Measurements from ENCODE around the gene ZNF736. TPM values are rescaled to one million over a fixed set of nuclear protein-coding genes. Genes with fewer than 3 reads are reported as not detected.

Gene ZNF736
- total and polyA plus RNA-seq, 2 of the 4 experiments (the other 2 are of a cell fraction), result 1.9 to 8.1 TPM

DNA sequence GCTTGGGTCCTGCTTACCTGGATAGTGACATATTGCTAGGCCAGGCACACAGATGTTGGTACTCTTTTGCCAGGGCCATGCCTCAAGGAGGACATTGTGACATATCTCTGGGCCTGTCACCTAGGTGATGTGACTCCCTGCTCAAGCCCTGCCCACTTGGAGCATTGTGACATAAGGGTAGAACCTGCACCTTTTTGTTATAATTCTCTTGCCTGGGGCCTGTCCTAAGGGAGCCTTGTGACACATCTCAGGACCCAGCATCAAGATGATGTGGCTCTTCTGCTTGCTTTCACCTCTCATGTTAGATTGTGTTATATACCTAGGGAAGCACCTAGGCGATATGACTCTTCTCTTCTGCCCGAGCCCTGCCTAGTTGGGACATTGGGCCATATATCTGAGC, 57.4 kb downstream of the ZNF736 start:
- no peak overlapping the region for H2BK5ac ChIP-seq (ENCODE audit: low read depth, low read length, poor library complexity, severe bottlenecking)
- no peaks in the 10 kb centered on the region for H3K4me1 ChIP-seq (ENCODE audit: control insufficient read depth, insufficient read depth, low read length)
- no peak for DNase-seq
- dilution Hi-C loops (cut with HindIII; ENCODE audit: low sequenced_read_pairs, unreplicated experiment) (no loop called here), intact Hi-C loops (cut with micrococcal nuclease) (no loop called here), in situ Hi-C loops (cut with MboI; ENCODE audit: low sequenced_read_pairs) (no loop called here)
- POLR2A ChIA-PET (ENCODE audit: unreplicated experiment), result no interaction called here
- H2BK120ac ChIP-seq (ENCODE audit: low read depth, low read length), result no peak overlapping the region
- H2AFZ ChIP-seq (replicated peaks; ENCODE audit: low read length, poor library complexity), result no peak overlapping the region
- H3K23ac ChIP-seq (ENCODE audit: low read depth, low read length), result no peak overlapping the region
- no peaks in the 10 kb centered on the region for H3K36me3 ChIP-seq (ENCODE audit: control insufficient read depth, insufficient read depth, low read length)
- no peaks in the 10 kb centered on the region for H3K9me1 ChIP-seq (ENCODE audit: insufficient read depth, low read length)
- H3K79me1 ChIP-seq (ENCODE audit: low read depth in 1 of 2, low read length in 2 of 2), result no peaks in the 10 kb centered on the region
- H3K4ac ChIP-seq (ENCODE audit: low read depth, low read length), result no peak overlapping the region
- no peak overlapping the region for H2AK5ac ChIP-seq (ENCODE audit: low read depth, low read length)
- H3K27me3 ChIP-seq (ENCODE audit: control insufficient read depth, insufficient read depth, low read length), result no peaks in the 10 kb centered on the region
- H2BK20ac ChIP-seq (ENCODE audit: low read depth, low read length), result no peak overlapping the region
- no peak overlapping the region for H3K14ac ChIP-seq (replicated peaks; ENCODE audit: low read depth, low read length)
- H4K8ac ChIP-seq (ENCODE audit: low read depth in 2 of 2, low read length in 2 of 2), result no peak overlapping the region
- H3K27ac ChIP-seq (ENCODE audit: insufficient read depth, low read length), result no peak overlapping the region
- BruUV-seq (replicated peaks), result no TSS peak
- no peaks in the 10 kb centered on the region for H4K20me1 ChIP-seq (ENCODE audit: insufficient read depth, low read length)
- no peak overlapping the region for H4K5ac ChIP-seq (ENCODE audit: low read depth, low read length)
- H2AK9ac ChIP-seq (replicated peaks; ENCODE audit: low read depth, low read length, poor library complexity), result no peak overlapping the region
- peaks cover 22% of the 10 kb centered on the region for H3K9me3 ChIP-seq (ENCODE audit: control insufficient read depth, insufficient read depth, low read length)
- H3K9ac ChIP-seq (ENCODE audit: low read depth, low read length), result no peak overlapping the region
- TF ChIP-seq FOS (IDR thresholded peaks at IDR 0.05; ENCODE audit: low read depth, low read length) (no peak), NFE2L2 (IDR thresholded peaks at IDR 0.05; ENCODE audit: low read depth, low read length) (no peak), BHLHE40 (IDR thresholded peaks at IDR 0.05; ENCODE audit: low read depth, low read length) (no peak), SMC3 (IDR thresholded peaks at IDR 0.05; ENCODE audit: low read depth, low read length) (no peak), MAFK (IDR thresholded peaks at IDR 0.05; ENCODE audit: low read depth, low read length) (no peak), RFX5 (IDR thresholded peaks at IDR 0.05; ENCODE audit: low read depth, low read length) (no peak), MXI1 (IDR thresholded peaks at IDR 0.05; ENCODE audit: borderline replicate concordance, low read depth, low read length) (no peak), POLR2A (IDR thresholded peaks at IDR 0.05; ENCODE audit: low read depth, low read length) (no peak), MAZ (IDR thresholded peaks at IDR 0.05; ENCODE audit: borderline replicate concordance, low read depth, low read length) (no peak), RCOR1 (IDR thresholded peaks at IDR 0.05; ENCODE audit: insufficient replicate concordance, low read length) (no peak), RAD21 (IDR thresholded peaks at IDR 0.05; ENCODE audit: low read length) (no peak), CHD1 (IDR thresholded peaks at IDR 0.05; ENCODE audit: low read depth, low read length) (no peak), CEBPB (IDR thresholded peaks at IDR 0.05; ENCODE audit: low read depth, low read length) (no peak)
- TF ChIP-seq, protein P1, sequence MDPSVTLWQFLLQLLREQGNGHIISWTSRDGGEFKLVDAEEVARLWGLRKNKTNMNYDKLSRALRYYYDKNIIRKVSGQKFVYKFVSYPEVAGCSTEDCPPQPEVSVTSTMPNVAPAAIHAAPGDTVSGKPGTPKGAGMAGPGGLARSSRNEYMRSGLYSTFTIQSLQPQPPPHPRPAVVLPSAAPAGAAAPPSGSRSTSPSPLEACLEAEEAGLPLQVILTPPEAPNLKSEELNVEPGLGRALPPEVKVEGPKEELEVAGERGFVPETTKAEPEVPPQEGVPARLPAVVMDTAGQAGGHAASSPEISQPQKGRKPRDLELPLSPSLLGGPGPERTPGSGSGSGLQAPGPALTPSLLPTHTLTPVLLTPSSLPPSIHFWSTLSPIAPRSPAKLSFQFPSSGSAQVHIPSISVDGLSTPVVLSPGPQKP (IDR thresholded peaks at IDR 0.05; ENCODE audit: borderline replicate concordance, low read depth, low read length), result no peak
- TF ChIP-seq, protein P2, sequence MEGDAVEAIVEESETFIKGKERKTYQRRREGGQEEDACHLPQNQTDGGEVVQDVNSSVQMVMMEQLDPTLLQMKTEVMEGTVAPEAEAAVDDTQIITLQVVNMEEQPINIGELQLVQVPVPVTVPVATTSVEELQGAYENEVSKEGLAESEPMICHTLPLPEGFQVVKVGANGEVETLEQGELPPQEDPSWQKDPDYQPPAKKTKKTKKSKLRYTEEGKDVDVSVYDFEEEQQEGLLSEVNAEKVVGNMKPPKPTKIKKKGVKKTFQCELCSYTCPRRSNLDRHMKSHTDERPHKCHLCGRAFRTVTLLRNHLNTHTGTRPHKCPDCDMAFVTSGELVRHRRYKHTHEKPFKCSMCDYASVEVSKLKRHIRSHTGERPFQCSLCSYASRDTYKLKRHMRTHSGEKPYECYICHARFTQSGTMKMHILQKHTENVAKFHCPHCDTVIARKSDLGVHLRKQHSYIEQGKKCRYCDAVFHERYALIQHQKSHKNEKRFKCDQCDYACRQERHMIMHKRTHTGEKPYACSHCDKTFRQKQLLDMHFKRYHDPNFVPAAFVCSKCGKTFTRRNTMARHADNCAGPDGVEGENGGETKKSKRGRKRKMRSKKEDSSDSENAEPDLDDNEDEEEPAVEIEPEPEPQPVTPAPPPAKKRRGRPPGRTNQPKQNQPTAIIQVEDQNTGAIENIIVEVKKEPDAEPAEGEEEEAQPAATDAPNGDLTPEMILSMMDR (conservative IDR thresholded peaks at IDR 0.05; ENCODE audit: low read depth, low read length), result no peak
- TF ChIP-seq, protein P3, sequence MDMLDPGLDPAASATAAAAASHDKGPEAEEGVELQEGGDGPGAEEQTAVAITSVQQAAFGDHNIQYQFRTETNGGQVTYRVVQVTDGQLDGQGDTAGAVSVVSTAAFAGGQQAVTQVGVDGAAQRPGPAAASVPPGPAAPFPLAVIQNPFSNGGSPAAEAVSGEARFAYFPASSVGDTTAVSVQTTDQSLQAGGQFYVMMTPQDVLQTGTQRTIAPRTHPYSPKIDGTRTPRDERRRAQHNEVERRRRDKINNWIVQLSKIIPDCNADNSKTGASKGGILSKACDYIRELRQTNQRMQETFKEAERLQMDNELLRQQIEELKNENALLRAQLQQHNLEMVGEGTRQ (IDR thresholded peaks at IDR 0.05; ENCODE audit: low read depth, low read length), result no peak
- H3K18ac ChIP-seq (ENCODE audit: low read depth, low read length), result no peak overlapping the region
- H3K4me2 ChIP-seq (ENCODE audit: low read depth, low read length), result no peak overlapping the region
- no peak overlapping the region for H3K4me3 ChIP-seq (ENCODE audit: insufficient read depth, low read depth, low read length)
- WGBS, 2 experiments (ENCODE audit: extremely low coverage in 2 of 2, insufficient read length in 1 of 2), result no CpG with 5 or more reads among the region's 2 CpGs
- CTCF ChIA-PET, result no interaction called here
- no peak overlapping the region for H2BK15ac ChIP-seq (ENCODE audit: low read depth, low read length)
- no peak overlapping the region for H3K56ac ChIP-seq (ENCODE audit: extremely low read depth, insufficient read depth, low read length)
- no peak for ATAC-seq (ENCODE audit: low read depth)
- no peak overlapping the region for H4K91ac ChIP-seq (ENCODE audit: insufficient read depth, low read depth, low read length)
